Measurements from ENCODE around the gene ADRA2C. TPM values are rescaled to one million over a fixed set of nuclear protein-coding genes. Genes with fewer than 3 reads are reported as not detected.

Gene ADRA2C
- total and polyA plus RNA-seq, 10 donors = 9.4 to 42.1 (median 29.1) TPM

DNA sequence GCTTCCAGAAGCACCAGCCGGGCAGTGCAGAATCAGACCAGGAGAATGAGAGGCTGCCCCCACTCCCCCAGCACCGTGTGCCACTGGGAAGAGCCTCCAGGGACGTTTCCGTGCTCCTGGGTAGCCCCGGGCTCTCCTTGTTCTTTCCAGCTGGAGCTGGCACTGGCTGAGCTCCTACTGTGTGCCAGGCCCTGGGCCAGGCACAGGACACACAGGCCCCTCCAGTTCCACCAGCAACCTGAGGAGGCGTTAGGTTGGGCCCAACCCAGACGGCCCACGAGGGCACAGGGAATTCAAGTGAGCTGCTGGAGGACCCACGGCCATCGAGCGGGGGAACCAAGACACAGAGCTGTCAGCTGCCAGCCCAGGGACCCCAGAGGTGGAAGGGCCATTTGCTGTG is 15.9 kb upstream of the ADRA2C start:
- no peak overlapping the region for H3K27ac ChIP-seq
- H3K9me3 ChIP-seq = no peaks in the 10 kb centered on the region
- DNase-seq = no peak
- no peak overlapping the region for H3K4me3 ChIP-seq
- intact Hi-C loops (cut with DNase I; ENCODE audit: low total_unique reads) = no loop called here
- TF ChIP-seq, protein P1, sequence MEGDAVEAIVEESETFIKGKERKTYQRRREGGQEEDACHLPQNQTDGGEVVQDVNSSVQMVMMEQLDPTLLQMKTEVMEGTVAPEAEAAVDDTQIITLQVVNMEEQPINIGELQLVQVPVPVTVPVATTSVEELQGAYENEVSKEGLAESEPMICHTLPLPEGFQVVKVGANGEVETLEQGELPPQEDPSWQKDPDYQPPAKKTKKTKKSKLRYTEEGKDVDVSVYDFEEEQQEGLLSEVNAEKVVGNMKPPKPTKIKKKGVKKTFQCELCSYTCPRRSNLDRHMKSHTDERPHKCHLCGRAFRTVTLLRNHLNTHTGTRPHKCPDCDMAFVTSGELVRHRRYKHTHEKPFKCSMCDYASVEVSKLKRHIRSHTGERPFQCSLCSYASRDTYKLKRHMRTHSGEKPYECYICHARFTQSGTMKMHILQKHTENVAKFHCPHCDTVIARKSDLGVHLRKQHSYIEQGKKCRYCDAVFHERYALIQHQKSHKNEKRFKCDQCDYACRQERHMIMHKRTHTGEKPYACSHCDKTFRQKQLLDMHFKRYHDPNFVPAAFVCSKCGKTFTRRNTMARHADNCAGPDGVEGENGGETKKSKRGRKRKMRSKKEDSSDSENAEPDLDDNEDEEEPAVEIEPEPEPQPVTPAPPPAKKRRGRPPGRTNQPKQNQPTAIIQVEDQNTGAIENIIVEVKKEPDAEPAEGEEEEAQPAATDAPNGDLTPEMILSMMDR (IDR thresholded peaks at IDR 0.05 in 8 of 11, conservative IDR thresholded peaks at IDR 0.05 in 3 of 11) = no peak
- TF ChIP-seq POLR2AphosphoS5 (IDR thresholded peaks at IDR 0.05) (no peak), POLR2A (IDR thresholded peaks at IDR 0.05) (no peak)
- H3K4me1 ChIP-seq = no peaks in the 10 kb centered on the region
- no peaks in the 10 kb centered on the region for H3K36me3 ChIP-seq
- 71 to 93% (median 76%) methylated on average over 5 to 11 of the region's 11 CpGs for WGBS, 5 donors
- peaks cover 0 to 91% (median 6%) of the 10 kb centered on the region in 7 donors for H3K27me3 ChIP-seq (replicated peaks in 1 of 7)

DNA sequence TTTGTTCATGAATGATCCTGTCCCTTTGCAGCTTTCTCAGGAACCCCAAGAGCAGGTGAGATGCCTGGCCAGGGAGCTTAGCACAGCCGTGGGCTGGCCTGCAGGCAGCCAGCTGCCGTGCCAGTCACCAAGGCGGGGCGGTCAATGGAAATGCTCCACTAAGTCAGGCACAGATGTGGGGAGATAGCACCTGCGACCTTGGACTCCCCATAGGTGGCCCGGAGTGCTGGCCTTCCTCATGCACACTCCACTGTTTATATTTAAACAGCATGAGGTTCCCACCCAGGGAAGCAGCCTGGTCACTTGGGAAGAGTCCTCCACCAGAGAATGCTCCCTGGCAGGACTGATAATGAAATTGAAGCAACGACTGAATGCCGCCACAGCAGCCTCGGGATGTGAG is 14.2 kb upstream of the ADRA2C start:
- Histone ChIP-seq H3K4me3 (no peak overlapping the region), H3K27ac (no peak overlapping the region), H3K27me3 (replicated peaks in 1 of 7) (peaks cover 0 to 79% (median 6%) of the 10 kb centered on the region in 7 donors), H3K36me3 (no peaks in the 10 kb centered on the region), H3K9me3 (peaks cover 0 to 3% (median 0%) of the 10 kb centered on the region in 8 donors), H3K4me1 (no peaks in the 10 kb centered on the region)
- no peak for TF ChIP-seq POLR2AphosphoS5 (IDR thresholded peaks at IDR 0.05)
- WGBS, 5 donors = 74 to 83% (median 79%) methylated on average over 5 to 9 of the region's 9 CpGs
- DNase-seq = no peak
- intact Hi-C loops (cut with DNase I; ENCODE audit: low total_unique reads) = no loop called here

DNA sequence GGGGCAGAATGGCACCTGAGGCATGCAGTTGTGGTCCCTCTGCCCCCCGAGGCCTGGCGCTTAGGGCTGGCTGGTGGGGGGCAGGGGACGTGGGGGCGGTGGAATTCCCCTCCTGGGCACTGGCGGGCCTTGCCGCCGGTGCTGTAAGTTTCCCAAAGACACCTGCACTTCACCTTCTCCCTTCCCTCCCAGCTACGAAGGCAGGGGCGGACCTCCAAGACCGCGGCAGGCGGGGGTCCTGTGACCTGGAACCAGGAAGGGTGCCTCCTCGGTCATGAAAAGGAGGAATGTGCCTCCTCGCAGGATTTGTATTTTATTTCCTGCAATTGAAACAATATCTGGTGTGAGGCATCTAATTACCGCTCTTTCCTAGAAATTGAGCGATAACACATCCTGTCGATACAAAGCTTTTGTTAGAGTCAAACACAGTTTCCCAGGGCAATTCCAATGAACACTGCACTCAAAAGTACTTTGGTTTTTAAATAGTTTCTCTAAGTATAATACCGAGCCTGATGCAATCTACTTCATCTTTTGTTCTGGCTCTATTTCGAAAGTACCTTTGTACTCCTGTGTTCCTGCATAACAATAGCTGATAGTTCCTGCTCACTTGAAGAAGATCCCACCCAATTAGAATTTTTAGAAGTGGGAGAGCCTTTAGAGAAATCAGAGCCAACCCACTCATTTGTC is 12.3 kb upstream of the ADRA2C start:
- Histone ChIP-seq H3K27ac (no peak overlapping the region), H3K9me3 (peaks cover 0 to 3% (median 0%) of the 10 kb centered on the region in 8 donors), H3K4me3 (no peak overlapping the region), H3K36me3 (no peaks in the 10 kb centered on the region), H3K27me3 (replicated peaks in 1 of 7) (peaks cover 0 to 74% (median 6%) of the 10 kb centered on the region in 7 donors), H3K4me1 (no peaks in the 10 kb centered on the region)
- TF ChIP-seq POLR2AphosphoS5 (IDR thresholded peaks at IDR 0.05) = no peak
- TF ChIP-seq, protein P1 (IDR thresholded peaks at IDR 0.05 in 8 of 11, conservative IDR thresholded peaks at IDR 0.05 in 3 of 11) = no peak
- no peak for TF ChIP-seq POLR2A (IDR thresholded peaks at IDR 0.05)
- 46 to 60% (median 53%) methylated on average over 15 to 19 of the region's 19 CpGs for WGBS, 5 donors
- no peak for DNase-seq
- intact Hi-C loops (cut with DNase I; ENCODE audit: low total_unique reads) = no loop called here

DNA sequence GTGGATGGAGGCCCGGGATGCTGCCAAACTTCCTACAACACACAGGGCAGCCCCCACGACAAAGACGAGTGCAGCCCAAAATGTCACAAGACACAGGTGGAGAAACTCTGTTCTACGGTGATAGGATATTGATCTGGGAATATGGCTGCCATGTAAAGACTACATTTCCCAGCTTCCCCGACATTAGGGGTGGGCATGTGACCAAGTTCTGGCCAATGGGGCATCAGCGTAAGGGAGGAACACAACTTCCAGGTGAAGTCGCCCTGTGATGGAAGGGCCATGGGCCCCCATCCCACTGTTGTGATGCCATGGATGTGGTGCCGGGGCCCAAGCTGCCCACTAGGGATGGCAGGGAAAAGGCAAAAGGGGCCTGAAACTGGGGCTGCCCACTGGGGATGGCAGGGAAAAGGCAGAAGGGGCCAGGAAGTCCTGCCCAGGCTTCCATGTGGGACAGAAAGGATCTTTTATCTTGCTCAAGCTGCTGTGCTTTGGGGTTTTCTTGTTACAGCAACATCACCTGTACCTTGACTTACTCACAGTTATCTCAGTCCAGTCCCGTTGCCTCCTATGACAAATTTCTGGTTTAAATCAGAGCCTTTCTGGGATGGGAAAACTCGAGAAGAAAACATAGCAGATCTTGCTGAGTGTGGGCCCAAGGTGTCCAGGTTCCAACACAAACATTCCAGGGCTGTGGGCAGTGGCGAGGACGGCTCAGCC is 9.7 kb upstream of the ADRA2C start:
- Histone ChIP-seq H3K27ac (no peak overlapping the region), H3K4me3 (no peak overlapping the region), H3K36me3 (no peaks in the 10 kb centered on the region), H3K9me3 (peaks cover 0 to 3% (median 0%) of the 10 kb centered on the region in 8 donors), H3K27me3 (replicated peaks in 1 of 7) (peaks cover 0 to 52% (median 6%) of the 10 kb centered on the region in 7 donors), H3K4me1 (peaks cover 0 to 4% (median 0%) of the 10 kb centered on the region in 6 donors)
- 83 to 86% (median 83%) methylated on average over 12 of the region's 12 CpGs for WGBS, 5 donors
- intact Hi-C loops (cut with DNase I; ENCODE audit: low total_unique reads) = no loop called here
- TF ChIP-seq, protein P1 (IDR thresholded peaks at IDR 0.05 in 8 of 11, conservative IDR thresholded peaks at IDR 0.05 in 3 of 11) = no peak
- no peak for TF ChIP-seq POLR2AphosphoS5 (IDR thresholded peaks at IDR 0.05)
- no peak for TF ChIP-seq POLR2A (IDR thresholded peaks at IDR 0.05)
- DNase-seq = no peak

Data from spleen (tissue), 11 donors.